HG03139 (cell line): Measurements from ENCODE around the gene DNAI2.

ENCODE experiments used
- ATAC-seq: cut with Tn5 transposase; IDR thresholded peaks from one replicate; pipeline ENCODE4 v1.9.1; 2021; ENCODE audit not compliant: unreplicated experiment

The DNAI2 gene

GRCh38 chr17:74304184-74304583 lies 30.1 kb downstream of the DNAI2 start:
- ATAC-seq: no peak

- ATAC-seq: no peak
Measured at GRCh38 chr17:74305865-74306654, 32.0 kb downstream of the DNAI2 start.

GRCh38 chr17:74307984-74308773 lies 34.1 kb downstream of the DNAI2 start:
- no peak for ATAC-seq

GRCh38 chr17:74309902-74310301 lies 35.9 kb downstream of the DNAI2 start:
- ATAC-seq: no peak

GRCh38 chr17:74314877-74315276 lies 40.8 kb downstream of the DNAI2 start:
- no peak for ATAC-seq

GRCh38 chr17:74316220-74316619 lies 42.2 kb downstream of the DNAI2 start:
- no peak for ATAC-seq

GRCh38 chr17:74317071-74317470 lies 43.0 kb downstream of the DNAI2 start:
- no peak for ATAC-seq

GRCh38 chr17:74318391-74318790 lies 44.4 kb downstream of the DNAI2 start:
- ATAC-seq: no peak

GRCh38 chr17:74324521-74324920 lies 50.5 kb downstream of the DNAI2 start:
- ATAC-seq: no peak

- ATAC-seq: no peak
Measured at GRCh38 chr17:74325376-74325742, 51.3 kb downstream of the DNAI2 start.

- ATAC-seq: peak; percentile 62
Measured at GRCh38 chr17:74325743-74326379, 51.8 kb downstream of the DNAI2 start, which contains the start of gene KIF19. Gene KIF19 (plus strand): TSS chr17:74326226. CDS start chr17:74326350, 124 bp downstream.

GRCh38 chr17:74326506-74326905 lies 52.5 kb downstream of the DNAI2 start:
- no peak for ATAC-seq

GRCh38 chr17:74328487-74328886 lies 54.5 kb downstream of the DNAI2 start:
- no peak for ATAC-seq

GRCh38 chr17:74329378-74329777 lies 55.3 kb downstream of the DNAI2 start:
- no peak for ATAC-seq

GRCh38 chr17:74330446-74330845 lies 56.4 kb downstream of the DNAI2 start:
- ATAC-seq: no peak

GRCh38 chr17:74332017-74332650 lies 58.1 kb downstream of the DNAI2 start:
- no peak for ATAC-seq

GRCh38 chr17:74332763-74333283 lies 58.8 kb downstream of the DNAI2 start:
- ATAC-seq: no peak

- ATAC-seq: no peak
Measured at GRCh38 chr17:74334393-74335039, 60.5 kb downstream of the DNAI2 start.

- ATAC-seq: no peak
Measured at GRCh38 chr17:74335529-74336062, 61.6 kb downstream of the DNAI2 start.

- no peak for ATAC-seq
Measured at GRCh38 chr17:74336307-74336706, 62.3 kb downstream of the DNAI2 start.
